Erythroblast (primary cell): ENCODE measurements around the gene SLC66A2.

Source experiments
- GATA1 ChIP-seq: IDR thresholded peaks from 2 replicates; pipeline ENCODE4 v1.6.1; 2011; ENCODE audit warnings: low read depth, mild to moderate bottlenecking, control low read depth, low read length, moderate library complexity
- POLR2A ChIP-seq: IDR thresholded peaks from 2 replicates; pipeline ENCODE4 v1.6.1; 2011; ENCODE audit warnings: mild to moderate bottlenecking, low read length

DNA sequence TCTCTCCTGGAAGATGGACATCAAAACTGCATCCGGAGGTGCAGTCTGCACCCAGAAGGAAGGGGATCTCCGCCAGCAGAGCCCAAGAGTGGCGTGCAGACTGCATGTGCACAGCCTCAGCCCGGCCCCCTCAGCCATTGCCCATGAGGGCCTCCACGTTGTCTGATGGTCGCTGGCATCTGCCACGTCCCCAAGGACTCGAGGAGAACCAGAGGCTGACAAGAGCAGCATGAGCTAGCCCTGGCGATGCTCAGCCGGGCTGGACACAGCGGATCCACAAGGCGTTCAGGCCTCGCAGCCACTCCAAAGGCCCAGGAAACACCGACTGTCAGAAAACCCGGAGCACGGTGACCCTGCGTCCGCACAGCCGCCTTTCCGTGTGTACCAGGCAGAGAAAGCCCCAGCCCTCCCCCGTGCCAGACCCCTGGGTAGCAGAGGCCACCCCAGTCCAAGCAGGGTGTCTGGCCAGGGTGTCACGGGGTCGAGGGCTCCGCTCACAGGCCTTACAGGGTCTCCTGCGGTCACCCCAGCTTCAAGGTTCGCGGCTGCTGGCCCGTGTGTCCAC, 48.3 kb downstream of the SLC66A2 start:
- TF ChIP-seq POLR2A, result no peak
- TF ChIP-seq GATA1, result no peak
